Measurements from ENCODE around the gene LYST. TPM values are rescaled to one million over a fixed set of nuclear protein-coding genes. Genes with fewer than 3 reads are reported as not detected.
"Not testable (repeated sequence)": the region's sequence is repeated elsewhere in the genome, so short reads cannot be mapped to it uniquely, and the experiment has no call there.

The LYST gene
- total RNA-seq, 2 experiments from 2014 or later = 34.4 to 36.0 TPM

GRCh38 chr1:235759336-235759735 lies 107.4 kb downstream of the LYST start:
- ChIA-PET CTCF (no interaction called here), POLR2A (no interaction called here)
- no peak for DNase-seq
- no peak overlapping the region for H3K4me3 Mint-ChIP-seq
- peaks cover 23% of the 10 kb centered on the region for H3K36me3 Mint-ChIP-seq (ENCODE audit: low read depth)
- H3K4me1 Mint-ChIP-seq = no peaks in the 10 kb centered on the region
- H3K9me3 Mint-ChIP-seq = no peaks in the 10 kb centered on the region
- H3K27ac Mint-ChIP-seq = no peak overlapping the region
- H3K27me3 Mint-ChIP-seq = no peaks in the 10 kb centered on the region

- H3K4me1 Mint-ChIP-seq = no peaks in the 10 kb centered on the region
- peaks cover 25% of the 10 kb centered on the region for H3K36me3 Mint-ChIP-seq (ENCODE audit: low read depth)
- no peak overlapping the region for H3K27ac Mint-ChIP-seq
- no peaks in the 10 kb centered on the region for H3K27me3 Mint-ChIP-seq
- no peak for DNase-seq
- POLR2A ChIA-PET = no interaction called here
- no peak overlapping the region for H3K4me3 Mint-ChIP-seq
- CTCF ChIA-PET = no interaction called here
- no peaks in the 10 kb centered on the region for H3K9me3 Mint-ChIP-seq
These were observed 107.8 kb downstream of the LYST start for GRCh38 chr1:235758931-235759330.

GRCh38 chr1:235757587-235758096 lies 109.1 kb downstream of the LYST start:
- no peaks in the 10 kb centered on the region for H3K9me3 Mint-ChIP-seq
- no peaks in the 10 kb centered on the region for H3K4me1 Mint-ChIP-seq
- DNase-seq = no peak
- POLR2A ChIA-PET = no interaction called here
- H3K4me3 Mint-ChIP-seq = no peak overlapping the region
- no peaks in the 10 kb centered on the region for H3K27me3 Mint-ChIP-seq
- peaks cover 27% of the 10 kb centered on the region for H3K36me3 Mint-ChIP-seq (ENCODE audit: low read depth)
- CTCF ChIA-PET = interaction anchor here (1.3 to 1.8 kb wide), 2 partner anchors 214 to 244 kb away, joined by 4 read pairs; no protein-coding TSS in a partner anchor
- no peak overlapping the region for H3K27ac Mint-ChIP-seq

GRCh38 chr1:235754186-235754585 lies 112.5 kb downstream of the LYST start:
- CTCF ChIA-PET = interaction anchor here (0.7 kb wide), 1 partner anchor 451 kb away, joined by 5 read pairs; no protein-coding TSS in a partner anchor
- H3K27me3 Mint-ChIP-seq, H3K9me3 Mint-ChIP-seq, H3K27ac Mint-ChIP-seq, H3K4me1 Mint-ChIP-seq, DNase-seq, POLR2A ChIA-PET, H3K4me3 Mint-ChIP-seq: not testable (repeated sequence)
- H3K36me3 Mint-ChIP-seq (ENCODE audit: low read depth) = peaks cover 17% of the 10 kb centered on the region

GRCh38 chr1:235749755-235750300 lies 116.9 kb downstream of the LYST start:
- no peak overlapping the region for H3K27ac Mint-ChIP-seq
- POLR2A ChIA-PET = no interaction called here
- no peaks in the 10 kb centered on the region for H3K9me3 Mint-ChIP-seq

GRCh38 chr1:235748747-235749146 lies 118.0 kb downstream of the LYST start:
- DNase-seq = no peak
- Mint-ChIP-seq H3K4me3 (no peak overlapping the region), H3K9me3 (no peaks in the 10 kb centered on the region), H3K27me3 (no peaks in the 10 kb centered on the region), H3K36me3 (ENCODE audit: low read depth) (peaks cover 26% of the 10 kb centered on the region), H3K27ac (no peak overlapping the region), H3K4me1 (peaks cover 3% of the 10 kb centered on the region)
- POLR2A ChIA-PET = no interaction called here
- CTCF ChIA-PET = no interaction called here

More at GRCh38 chr1:235749755-235750300, 116.9 kb downstream of the LYST start:
- CTCF ChIA-PET = no interaction called here
- DNase-seq = no peak
- Mint-ChIP-seq H3K36me3 (ENCODE audit: low read depth) (peaks cover 29% of the 10 kb centered on the region), H3K4me1 (peaks cover 3% of the 10 kb centered on the region), H3K27me3 (no peaks in the 10 kb centered on the region), H3K4me3 (no peak overlapping the region)

GRCh38 chr1:235746245-235746644 lies 120.5 kb downstream of the LYST start:
- Mint-ChIP-seq H3K27ac (no peak overlapping the region), H3K9me3 (no peaks in the 10 kb centered on the region), H3K4me1 (peaks cover 3% of the 10 kb centered on the region), H3K27me3 (no peaks in the 10 kb centered on the region), H3K4me3 (no peak overlapping the region), H3K36me3 (ENCODE audit: low read depth) (peaks cover 37% of the 10 kb centered on the region)
- no peak for DNase-seq
- CTCF ChIA-PET = no interaction called here
- POLR2A ChIA-PET = no interaction called here

GRCh38 chr1:235745503-235746136 lies 121.1 kb downstream of the LYST start:
- Mint-ChIP-seq H3K27ac (no peak overlapping the region), H3K4me1 (peaks cover 3% of the 10 kb centered on the region), H3K9me3 (no peaks in the 10 kb centered on the region), H3K4me3 (no peak overlapping the region), H3K36me3 (ENCODE audit: low read depth) (peaks cover 35% of the 10 kb centered on the region), H3K27me3 (no peaks in the 10 kb centered on the region)
- CTCF ChIA-PET = interaction anchor here (1.5 kb wide), 1 partner anchor 145 kb away, joined by 5 read pairs; no protein-coding TSS in a partner anchor
- POLR2A ChIA-PET = no interaction called here
- DNase-seq = no peak

GRCh38 chr1:235742914-235743599 lies 123.6 kb downstream of the LYST start:
- H3K27ac Mint-ChIP-seq = no peak overlapping the region
- H3K27me3 Mint-ChIP-seq = no peaks in the 10 kb centered on the region
- peaks cover 3% of the 10 kb centered on the region for H3K4me1 Mint-ChIP-seq
- POLR2A ChIA-PET = no interaction called here
- CTCF ChIA-PET = no interaction called here
- no peak for DNase-seq
- peaks cover 48% of the 10 kb centered on the region for H3K36me3 Mint-ChIP-seq (ENCODE audit: low read depth)
- H3K9me3 Mint-ChIP-seq = no peaks in the 10 kb centered on the region
- H3K4me3 Mint-ChIP-seq = no peak overlapping the region

- peaks cover 53% of the 10 kb centered on the region for H3K36me3 Mint-ChIP-seq (ENCODE audit: low read depth)
- H3K4me1 Mint-ChIP-seq = peaks cover 4% of the 10 kb centered on the region
- CTCF ChIA-PET = no interaction called here
- H3K4me3 Mint-ChIP-seq = no peak overlapping the region
- H3K9me3 Mint-ChIP-seq = no peaks in the 10 kb centered on the region
- POLR2A ChIA-PET = no interaction called here
- H3K27ac Mint-ChIP-seq = no peak overlapping the region
- H3K27me3 Mint-ChIP-seq = no peaks in the 10 kb centered on the region
- DNase-seq = no peak
These were observed 125.4 kb downstream of the LYST start for GRCh38 chr1:235741294-235741693.

- DNase-seq = no peak
- Mint-ChIP-seq H3K27me3 (no peaks in the 10 kb centered on the region), H3K27ac (no peak overlapping the region), H3K4me1 (peaks cover 1% of the 10 kb centered on the region), H3K9me3 (no peaks in the 10 kb centered on the region), H3K4me3 (no peak overlapping the region), H3K36me3 (ENCODE audit: low read depth) (peaks cover 41% of the 10 kb centered on the region)
- ChIA-PET CTCF (no interaction called here), POLR2A (no interaction called here)
These were observed 127.1 kb downstream of the LYST start for GRCh38 chr1:235739631-235740030.

- H3K36me3 Mint-ChIP-seq (ENCODE audit: low read depth) = peaks cover 37% of the 10 kb centered on the region
- ChIA-PET POLR2A (no interaction called here), CTCF (no interaction called here)
- no peaks in the 10 kb centered on the region for H3K9me3 Mint-ChIP-seq
- no peak overlapping the region for H3K4me3 Mint-ChIP-seq
- H3K27me3 Mint-ChIP-seq = no peaks in the 10 kb centered on the region
- H3K4me1 Mint-ChIP-seq = peaks cover 1% of the 10 kb centered on the region
- no peak overlapping the region for H3K27ac Mint-ChIP-seq
- no peak for DNase-seq
These were observed 127.6 kb downstream of the LYST start for GRCh38 chr1:235739124-235739523.

GRCh38 chr1:235737751-235738150 lies 129.0 kb downstream of the LYST start:
- H3K27ac Mint-ChIP-seq = no peak overlapping the region
- H3K4me1 Mint-ChIP-seq = peaks cover 1% of the 10 kb centered on the region
- no peaks in the 10 kb centered on the region for H3K27me3 Mint-ChIP-seq
- POLR2A ChIA-PET = no interaction called here
- CTCF ChIA-PET = interaction anchor here (1.2 kb wide), 1 partner anchor 234 kb away, joined by 3 read pairs; no protein-coding TSS in a partner anchor
- no peak overlapping the region for H3K4me3 Mint-ChIP-seq
- peaks cover 33% of the 10 kb centered on the region for H3K36me3 Mint-ChIP-seq (ENCODE audit: low read depth)
- H3K9me3 Mint-ChIP-seq = no peaks in the 10 kb centered on the region
- DNase-seq = no peak

All from activated CD4-positive, alpha-beta memory T cell treated with anti-CD3 and anti-CD28 coated beads, Interleukin-2, amount 10 ng/mL, durations not matched to agents 7 days and 5 days (primary cell).